Uterus (tissue), 2 donors: Measurements from ENCODE around the gene GFRA4.

Source experiments
- POLR2A ChIP-seq, 2 donors: fragments of 450-650 bp; IDR thresholded peaks; one replicate each; pipeline ENCODE4 v1.6.1; 2016; ENCODE audit warnings: antibody characterized with exemption in 2 of 2, mild to moderate bottlenecking in 1 of 2, moderate library complexity in 1 of 2
- TF ChIP-seq, protein P1 (sequence below), 4 experiments: fragments of 200-600 bp in 2 of 4; fragments of 450-650 bp in 2 of 4; sonication (generic) in 2 of 4; IDR thresholded peaks; one replicate each; pipeline ENCODE4 v1.5.1; 2016 to 2019; ENCODE audit warnings: antibody characterized with exemption in 4 of 4, mild to moderate bottlenecking in 2 of 4, moderate library complexity in 1 of 4

DNA sequence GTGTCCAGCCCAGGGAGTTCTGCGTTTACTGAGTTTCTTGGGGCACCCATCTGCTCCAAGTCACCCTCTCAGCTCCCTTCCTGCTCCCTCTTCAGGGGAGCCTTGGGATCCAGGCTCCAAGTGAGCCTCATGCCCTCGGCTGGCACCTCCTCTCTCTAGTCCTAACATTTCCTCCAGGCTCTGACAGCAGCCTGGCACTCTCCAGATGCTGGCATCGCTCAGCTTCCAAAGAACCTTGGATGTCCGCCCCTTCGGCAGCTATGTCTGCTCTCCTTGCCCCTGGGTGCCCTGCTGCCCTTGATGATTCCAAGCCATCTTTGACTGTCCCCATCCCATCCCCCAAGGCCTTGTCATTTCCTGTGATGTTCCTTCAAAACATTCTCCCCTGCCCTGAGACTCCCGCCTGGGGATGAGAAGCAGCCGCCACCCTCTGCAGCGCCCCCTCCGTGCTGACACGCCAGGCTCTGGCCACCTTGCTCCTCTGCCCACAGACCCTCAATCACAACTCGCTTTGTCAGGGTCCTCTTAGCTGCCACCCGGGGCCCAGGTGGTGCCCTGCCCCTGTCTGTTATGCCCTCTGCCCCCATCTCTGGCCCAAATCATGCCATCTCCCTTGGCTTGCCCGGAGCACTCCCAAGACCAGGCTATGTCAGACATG, 6.6 kb upstream of the GFRA4 start:
- TF ChIP-seq, protein P1, sequence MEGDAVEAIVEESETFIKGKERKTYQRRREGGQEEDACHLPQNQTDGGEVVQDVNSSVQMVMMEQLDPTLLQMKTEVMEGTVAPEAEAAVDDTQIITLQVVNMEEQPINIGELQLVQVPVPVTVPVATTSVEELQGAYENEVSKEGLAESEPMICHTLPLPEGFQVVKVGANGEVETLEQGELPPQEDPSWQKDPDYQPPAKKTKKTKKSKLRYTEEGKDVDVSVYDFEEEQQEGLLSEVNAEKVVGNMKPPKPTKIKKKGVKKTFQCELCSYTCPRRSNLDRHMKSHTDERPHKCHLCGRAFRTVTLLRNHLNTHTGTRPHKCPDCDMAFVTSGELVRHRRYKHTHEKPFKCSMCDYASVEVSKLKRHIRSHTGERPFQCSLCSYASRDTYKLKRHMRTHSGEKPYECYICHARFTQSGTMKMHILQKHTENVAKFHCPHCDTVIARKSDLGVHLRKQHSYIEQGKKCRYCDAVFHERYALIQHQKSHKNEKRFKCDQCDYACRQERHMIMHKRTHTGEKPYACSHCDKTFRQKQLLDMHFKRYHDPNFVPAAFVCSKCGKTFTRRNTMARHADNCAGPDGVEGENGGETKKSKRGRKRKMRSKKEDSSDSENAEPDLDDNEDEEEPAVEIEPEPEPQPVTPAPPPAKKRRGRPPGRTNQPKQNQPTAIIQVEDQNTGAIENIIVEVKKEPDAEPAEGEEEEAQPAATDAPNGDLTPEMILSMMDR (IDR thresholded peaks at IDR 0.05), result no peak
- no peak for TF ChIP-seq POLR2A (IDR thresholded peaks at IDR 0.05)
